HG02973 (cell line): Measurements from ENCODE around the gene MLH3.

Experiments
- ATAC-seq: cut with Tn5 transposase; IDR thresholded peaks from one replicate; pipeline ENCODE4 v1.9.1; 2021; ENCODE audit warnings: moderate library complexity; ENCODE audit not compliant: unreplicated experiment

Gene MLH3

DNA sequence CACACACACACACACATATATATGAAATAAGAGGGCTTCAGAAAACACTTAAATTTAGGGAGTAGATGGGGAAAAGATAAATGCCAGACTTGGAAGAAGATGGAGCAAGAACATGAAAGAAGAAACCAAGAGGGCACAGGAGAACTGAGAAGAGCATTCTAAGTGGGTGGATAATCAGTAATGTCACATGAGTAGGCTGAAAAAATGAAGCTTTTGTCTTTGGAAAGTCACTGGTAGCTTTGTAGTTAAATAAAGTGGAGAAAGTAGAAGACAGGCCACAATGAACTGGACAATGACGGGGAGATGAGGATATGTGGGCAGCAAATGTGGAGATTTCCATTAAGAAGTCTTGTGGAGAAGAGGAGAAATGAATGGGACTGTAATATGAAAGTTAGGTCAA, 15.9 kb upstream of the MLH3 start:
- no peak for ATAC-seq

- ATAC-seq: no peak
Observed at GRCh38 chr14:75066691-75067090, 15.4 kb upstream of the MLH3 start.

DNA sequence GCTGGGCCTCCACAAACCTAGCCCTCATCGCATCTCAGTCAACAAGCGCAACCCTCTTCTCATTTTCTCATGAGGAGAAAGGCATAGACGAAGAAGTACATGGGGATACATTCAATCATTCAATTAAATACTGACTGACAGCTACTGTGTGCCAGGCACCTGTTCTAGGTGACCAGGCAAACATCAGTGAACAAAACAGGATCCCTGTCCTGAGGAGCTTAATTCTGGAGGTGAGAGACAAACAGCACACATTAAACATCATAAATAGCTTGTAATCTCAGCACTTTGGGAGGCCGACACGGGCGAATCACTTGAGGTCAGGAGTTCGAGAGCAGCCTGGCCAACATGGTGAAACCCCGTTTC, 12.9 kb upstream of the MLH3 start:
- ATAC-seq: no peak

GRCh38 chr14:75063491-75064204, 12.4 kb upstream of the MLH3 start, which contains the start of gene ACYP1:
TSS of gene ACYP1 (minus strand) at chr14:75064024. CDS start at chr14:75063553, 471 bp downstream.
- ATAC-seq: peak; percentile 97

DNA sequence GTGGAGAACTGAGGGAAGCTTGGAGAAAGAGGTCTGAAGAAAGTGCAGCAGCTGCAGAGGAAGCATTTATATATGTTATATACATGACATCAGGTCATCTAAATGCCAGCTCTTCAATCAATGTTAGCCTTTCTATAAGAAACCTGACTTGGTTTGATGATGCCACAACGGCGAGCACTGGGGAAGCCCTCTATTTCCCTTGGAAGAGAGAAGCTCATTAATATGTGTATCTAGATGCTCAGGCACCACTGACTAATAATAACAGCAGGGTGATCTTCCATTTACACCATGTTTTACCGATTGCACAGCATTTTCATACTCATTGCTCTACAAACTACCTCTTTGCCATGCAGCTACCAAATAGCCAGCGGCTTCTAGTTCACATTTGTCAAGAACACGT, 11.7 kb upstream of the MLH3 start:
- no peak for ATAC-seq

GRCh38 chr14:75060420-75060819, 9.2 kb upstream of the MLH3 start:
- no peak for ATAC-seq

GRCh38 chr14:75059642-75060041, 8.4 kb upstream of the MLH3 start:
- no peak for ATAC-seq

DNA sequence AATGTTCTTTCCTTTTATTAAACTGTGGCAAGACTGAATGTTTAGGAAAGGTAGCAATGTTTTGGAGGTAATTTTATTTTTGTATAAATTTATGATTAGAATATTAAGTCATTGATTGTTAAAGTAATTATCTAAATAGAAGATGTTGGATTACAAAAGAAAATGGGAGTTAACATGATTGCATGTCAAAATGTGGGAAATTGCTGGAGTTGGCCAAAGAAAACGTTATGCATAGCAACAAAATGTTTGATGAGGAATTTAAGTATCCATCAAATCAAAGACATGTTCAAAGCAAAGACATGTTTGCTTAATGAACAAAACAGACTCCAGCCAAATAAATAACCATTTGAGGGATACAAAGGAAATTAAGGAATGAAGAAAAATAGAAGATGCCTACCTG, 3.2 kb upstream of the MLH3 start:
- no peak for ATAC-seq

DNA sequence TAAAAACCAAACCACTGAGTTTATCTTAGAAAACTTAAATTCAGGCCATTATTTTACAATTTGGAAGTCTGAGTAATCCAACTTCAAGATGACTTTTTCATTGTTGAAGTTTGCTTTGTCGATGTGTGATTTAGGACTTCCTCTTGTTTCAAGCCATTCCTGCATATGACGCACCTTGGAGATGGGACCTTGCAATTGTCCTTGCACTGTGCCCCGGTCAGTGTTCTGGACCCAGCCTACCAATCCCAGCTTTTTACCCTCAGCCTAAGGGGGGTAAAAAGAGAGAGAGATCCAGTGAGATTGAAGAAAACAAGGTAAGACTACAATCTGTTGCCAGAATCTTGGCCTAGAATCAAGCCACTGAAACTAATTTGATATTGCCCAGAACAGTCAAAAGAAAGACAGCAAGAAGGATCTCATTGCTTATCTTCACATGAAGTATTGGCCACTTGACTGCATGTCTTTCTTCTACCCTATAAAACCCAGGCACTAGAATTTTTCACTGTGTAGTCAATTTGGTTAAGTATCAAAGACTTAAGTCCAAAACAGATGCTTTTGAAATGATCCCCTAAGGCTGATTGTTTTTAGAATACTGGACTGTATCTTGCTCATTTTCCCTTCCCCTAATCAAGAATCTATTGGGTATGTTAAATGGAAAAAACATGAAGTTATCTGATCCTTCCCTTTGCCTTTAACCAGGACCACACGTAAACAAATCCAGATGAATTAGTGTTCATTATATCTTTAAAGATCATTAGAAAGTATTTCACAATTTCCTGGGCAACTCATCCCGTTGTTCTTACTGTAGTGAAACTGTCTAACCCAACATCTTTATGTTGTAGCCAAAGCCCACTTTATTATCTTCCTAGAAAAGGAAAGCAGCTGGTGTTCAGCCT, 2.4 kb upstream of the MLH3 start:
- no peak for ATAC-seq

- no peak for ATAC-seq
Observed at GRCh38 chr14:75051556-75051899, 261 bp upstream of the MLH3 start.

GRCh38 chr14:75049731-75050201, 1.5 kb downstream of the MLH3 start:
- ATAC-seq: no peak

GRCh38 chr14:75049136-75049535, 2.1 kb downstream of the MLH3 start:
- ATAC-seq: no peak

DNA sequence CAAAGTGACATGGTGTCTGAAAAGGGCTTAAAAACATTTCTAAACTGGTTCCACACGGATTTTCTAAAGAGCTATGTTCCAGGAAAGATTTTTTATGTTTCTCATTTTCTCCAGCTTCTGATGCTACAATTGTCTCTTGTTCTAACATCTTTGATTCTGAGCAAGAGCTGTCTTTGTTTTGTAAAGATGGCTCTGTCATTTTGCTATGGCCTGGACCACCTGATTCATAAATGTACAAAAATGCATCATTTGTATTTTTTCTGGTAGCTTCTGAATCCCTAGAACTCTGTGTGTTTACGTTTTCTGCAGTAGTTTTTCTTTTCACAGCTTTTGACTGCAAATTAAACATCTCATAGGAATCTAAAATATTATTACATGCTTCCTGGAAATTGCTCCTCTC, 3.2 kb downstream of the MLH3 start:
- ATAC-seq: no peak

DNA sequence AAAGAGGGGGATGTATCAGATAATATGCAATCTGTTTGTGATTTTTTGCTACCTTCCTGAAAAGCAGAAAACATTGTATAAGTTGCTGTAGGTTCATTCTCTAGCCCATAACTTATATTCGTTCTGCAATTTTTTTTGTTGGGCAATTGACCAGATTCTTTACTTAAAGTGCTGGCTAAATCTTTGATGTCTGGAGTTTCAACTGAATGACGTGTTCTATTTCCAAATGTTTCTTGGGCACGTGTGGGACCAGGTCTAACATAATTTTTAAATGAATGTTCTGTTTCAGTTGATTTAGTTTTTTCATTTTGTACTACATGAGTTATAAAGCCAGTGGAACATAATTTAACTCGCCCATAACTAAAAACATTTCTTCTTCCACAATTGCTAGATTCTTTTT, 3.8 kb downstream of the MLH3 start:
- no peak for ATAC-seq

- no peak for ATAC-seq
Observed at GRCh38 chr14:75046899-75047298, 4.4 kb downstream of the MLH3 start.

- ATAC-seq: no peak
Observed at GRCh38 chr14:75046275-75046674, 5.0 kb downstream of the MLH3 start.

GRCh38 chr14:75044752-75045151, 6.5 kb downstream of the MLH3 start:
- no peak for ATAC-seq

GRCh38 chr14:75044322-75044721, 6.9 kb downstream of the MLH3 start:
- ATAC-seq: no peak

DNA sequence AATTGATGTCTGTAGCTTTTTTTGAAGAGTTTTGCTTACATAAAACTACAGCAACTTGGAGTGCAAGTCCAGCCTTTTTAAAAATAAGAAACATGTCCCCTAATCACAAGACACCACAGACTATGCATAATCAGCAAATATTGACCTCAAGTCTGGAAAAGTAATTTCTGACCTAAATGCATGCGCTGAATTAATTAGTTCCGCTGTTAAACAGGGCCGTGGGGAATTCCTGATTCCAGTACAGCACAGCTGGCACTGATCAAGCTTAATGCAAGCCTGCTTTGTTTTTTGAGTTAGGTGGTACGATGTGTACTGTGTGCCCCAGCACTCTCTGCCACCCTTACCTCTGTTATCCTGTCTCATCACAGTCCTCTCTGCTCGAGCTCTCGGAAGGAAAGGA, 9.2 kb downstream of the MLH3 start:
- no peak for ATAC-seq

DNA sequence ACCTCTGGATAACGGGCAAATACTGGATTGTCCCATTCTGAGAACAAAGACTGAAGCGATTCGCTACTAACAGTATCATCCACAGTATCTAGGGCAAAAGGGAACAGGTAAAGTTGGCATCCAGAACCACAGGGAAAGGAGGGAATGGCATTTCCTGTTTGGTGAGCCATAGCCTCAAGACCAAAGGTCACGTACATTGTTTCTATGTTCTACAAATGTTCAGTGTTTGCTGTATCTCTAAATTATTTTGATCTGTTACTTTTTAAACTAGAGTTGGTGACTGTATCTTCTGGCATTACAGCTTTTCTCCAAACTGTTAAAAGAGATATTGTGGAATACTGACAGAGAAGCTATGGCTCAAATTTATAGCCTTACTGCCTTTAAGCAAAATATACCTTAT, 9.7 kb downstream of the MLH3 start:
- ATAC-seq: no peak

GRCh38 chr14:75040959-75041358, 10.3 kb downstream of the MLH3 start:
- no peak for ATAC-seq

DNA sequence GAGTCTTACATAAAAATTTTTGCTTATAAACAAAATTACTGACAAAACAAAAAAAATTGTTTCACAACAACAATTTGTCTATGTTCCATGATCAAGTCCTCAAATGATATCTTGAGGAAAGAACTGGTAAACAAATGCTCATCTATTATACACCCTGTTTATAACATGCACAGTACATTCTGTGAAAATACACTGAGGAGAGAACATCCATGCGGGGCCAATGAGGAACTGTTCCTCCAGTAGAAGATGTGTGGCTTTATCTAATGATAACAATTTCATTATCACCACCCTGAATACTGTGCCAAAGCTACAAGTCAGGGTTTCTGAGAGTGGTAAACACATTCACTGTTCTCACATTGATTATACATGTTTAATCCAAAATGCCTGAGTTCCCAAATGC, 10.8 kb downstream of the MLH3 start:
- ATAC-seq: no peak
